Measurements from ENCODE around the gene KRT6C. TPM values are rescaled to one million over a fixed set of nuclear protein-coding genes. Genes with fewer than 3 reads are reported as not detected.
A peak's percentile ranks its signal among the peaks of the same experiment; 100 is the strongest.

Gene KRT6C
- total and polyA plus RNA-seq, 8 donors, result not detected

GRCh38 chr12:52426034-52426433 is 47.6 kb downstream of the KRT6C start:
- Histone ChIP-seq H3K27me3 (peaks cover 0 to 27% of the 10 kb centered on the region in 2 donors), H3K4me1 (no peaks in the 10 kb centered on the region), H3K27ac (no peak overlapping the region), H3K36me3 (no peaks in the 10 kb centered on the region), H3K4me3 (no peak overlapping the region), H3K9me3 (no peaks in the 10 kb centered on the region)
- no peak for DNase-seq
- intact Hi-C loops (cut with DNase I), result no loop called here
- TF ChIP-seq CTCF (IDR thresholded peaks at IDR 0.05), result no peak
- ATAC-seq, result no peak

GRCh38 chr12:52425466-52425865 is 48.1 kb downstream of the KRT6C start:
- intact Hi-C loops (cut with DNase I), result no loop called here
- H3K4me3 ChIP-seq, result no peak overlapping the region
- no peak overlapping the region for H3K27ac ChIP-seq
- H3K4me1 ChIP-seq, result no peaks in the 10 kb centered on the region
- no peak for TF ChIP-seq CTCF (IDR thresholded peaks at IDR 0.05)
- H3K36me3 ChIP-seq, result no peaks in the 10 kb centered on the region
- no peak for ATAC-seq
- H3K9me3 ChIP-seq, result no peaks in the 10 kb centered on the region
- H3K27me3 ChIP-seq, result peaks cover 0 to 22% of the 10 kb centered on the region in 2 donors
- DNase-seq, result no peak

GRCh38 chr12:52423661-52424500 is 49.7 kb downstream of the KRT6C start:
- H3K27ac ChIP-seq, result peak overlapping the region in 1 of 2 donors; percentile 37
- no peak overlapping the region for H3K4me3 ChIP-seq
- no peaks in the 10 kb centered on the region for H3K9me3 ChIP-seq
- peak; percentile 39 for ATAC-seq
- TF ChIP-seq CTCF (IDR thresholded peaks at IDR 0.05), result no peak
- no peaks in the 10 kb centered on the region for H3K4me1 ChIP-seq
- intact Hi-C loops (cut with DNase I), result no loop called here
- DNase-seq, result peak in 1 of 4 donors; percentile 24
- H3K36me3 ChIP-seq, result no peaks in the 10 kb centered on the region
- peaks cover 0 to 14% of the 10 kb centered on the region in 2 donors for H3K27me3 ChIP-seq

GRCh38 chr12:52423035-52423434 is 50.6 kb downstream of the KRT6C start:
- no peaks in the 10 kb centered on the region for H3K9me3 ChIP-seq
- ATAC-seq, result peak; percentile 19

More at GRCh38 chr12:52423035-52423434, 50.6 kb downstream of the KRT6C start:
- H3K27ac ChIP-seq, result peak overlapping the region in 1 of 2 donors; percentile 37
- no peak for TF ChIP-seq CTCF (IDR thresholded peaks at IDR 0.05)
- H3K27me3 ChIP-seq, result peaks cover 0 to 14% of the 10 kb centered on the region in 2 donors
- no peaks in the 10 kb centered on the region for H3K4me1 ChIP-seq
- intact Hi-C loops (cut with DNase I), result no loop called here
- DNase-seq, result peak in 1 of 4 donors; percentile 16
- H3K4me3 ChIP-seq, result no peak overlapping the region
- no peaks in the 10 kb centered on the region for H3K36me3 ChIP-seq

Data from left lung (tissue), 10 donors.